ENCODE data around the gene TRIM9.

Gene TRIM9

DNA sequence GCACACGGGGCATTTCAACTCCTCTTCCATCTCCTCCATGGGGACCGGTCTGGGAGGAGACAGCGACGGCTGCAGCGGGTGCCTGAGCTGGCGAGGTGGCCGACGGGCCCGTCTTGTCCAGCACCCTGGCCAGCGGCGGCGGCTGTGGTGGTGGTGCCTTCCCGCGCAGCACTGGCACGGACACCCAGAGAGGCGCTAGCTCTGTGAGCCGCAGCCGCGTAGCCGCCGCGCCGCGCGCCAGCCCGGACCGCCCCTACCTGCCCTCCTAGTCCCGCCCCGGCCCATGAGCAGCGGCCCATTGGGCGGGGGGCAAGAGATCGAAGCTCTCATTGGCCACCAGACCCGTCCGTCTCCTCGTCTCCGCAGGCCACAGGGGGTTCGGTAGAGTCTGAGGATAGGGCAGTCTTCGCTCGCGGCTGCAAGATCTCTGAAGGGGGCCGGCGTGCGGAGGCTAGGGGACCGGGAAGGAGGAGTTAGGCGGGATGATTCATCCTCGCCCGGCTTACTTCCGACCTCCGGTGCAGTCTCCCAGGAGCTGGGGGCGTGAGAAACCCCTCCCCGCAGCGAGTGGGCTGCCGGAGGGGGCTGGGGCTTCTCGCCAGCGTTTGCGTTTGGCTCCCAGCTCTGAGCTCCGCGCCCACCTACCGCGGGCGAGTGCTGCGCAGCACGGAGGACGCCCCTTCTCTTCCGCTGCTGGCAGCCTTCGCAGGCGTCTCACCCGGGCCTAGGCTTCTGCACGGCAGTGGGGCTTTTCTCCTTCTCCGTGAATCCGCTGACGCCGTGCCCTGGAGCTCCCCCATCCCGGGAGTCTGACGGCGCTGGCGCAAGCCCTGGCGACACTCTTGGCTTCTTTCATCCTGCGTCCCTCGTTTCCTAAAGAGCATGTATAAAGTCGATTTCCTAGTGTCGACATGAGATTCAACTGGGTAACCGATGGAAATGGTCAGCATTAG, at the start of gene TRIM9:
TSS of gene TRIM9 (minus strand) at position 205 of the 953 bp plus-strand sequence. CDS start at position 39, 166 bp downstream.
- peak within 1 kb of the TSS; percentile 69 for H3K4me3 ChIP-seq (ENCODE audit: low read length)
- peak; percentile 97 for DNase-seq (ENCODE audit: low read depth)
- TF ChIP-seq, protein P1, sequence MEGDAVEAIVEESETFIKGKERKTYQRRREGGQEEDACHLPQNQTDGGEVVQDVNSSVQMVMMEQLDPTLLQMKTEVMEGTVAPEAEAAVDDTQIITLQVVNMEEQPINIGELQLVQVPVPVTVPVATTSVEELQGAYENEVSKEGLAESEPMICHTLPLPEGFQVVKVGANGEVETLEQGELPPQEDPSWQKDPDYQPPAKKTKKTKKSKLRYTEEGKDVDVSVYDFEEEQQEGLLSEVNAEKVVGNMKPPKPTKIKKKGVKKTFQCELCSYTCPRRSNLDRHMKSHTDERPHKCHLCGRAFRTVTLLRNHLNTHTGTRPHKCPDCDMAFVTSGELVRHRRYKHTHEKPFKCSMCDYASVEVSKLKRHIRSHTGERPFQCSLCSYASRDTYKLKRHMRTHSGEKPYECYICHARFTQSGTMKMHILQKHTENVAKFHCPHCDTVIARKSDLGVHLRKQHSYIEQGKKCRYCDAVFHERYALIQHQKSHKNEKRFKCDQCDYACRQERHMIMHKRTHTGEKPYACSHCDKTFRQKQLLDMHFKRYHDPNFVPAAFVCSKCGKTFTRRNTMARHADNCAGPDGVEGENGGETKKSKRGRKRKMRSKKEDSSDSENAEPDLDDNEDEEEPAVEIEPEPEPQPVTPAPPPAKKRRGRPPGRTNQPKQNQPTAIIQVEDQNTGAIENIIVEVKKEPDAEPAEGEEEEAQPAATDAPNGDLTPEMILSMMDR (IDR thresholded peaks at IDR 0.05; ENCODE audit: insufficient read depth, low read depth, low read length, missing control alignments), result no peak

DNA sequence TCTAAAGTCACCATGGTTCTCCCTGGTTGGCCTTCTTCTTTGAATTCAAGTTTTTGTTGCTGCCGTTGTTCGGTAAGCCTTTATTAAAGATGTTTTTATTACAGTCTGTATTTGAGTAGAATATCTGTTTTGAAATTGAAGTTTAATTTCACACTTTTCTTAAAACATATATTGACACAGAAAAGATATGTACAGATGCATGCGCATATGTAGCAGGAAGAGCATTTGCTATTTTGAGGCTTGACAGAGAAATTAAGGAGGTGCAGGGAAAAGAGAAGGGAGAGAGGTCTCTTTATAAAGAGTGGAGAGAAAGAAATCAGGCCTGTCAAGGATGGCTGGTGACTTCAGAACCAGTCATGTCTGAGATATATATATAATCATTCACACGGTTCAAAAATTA, 46.0 kb upstream of the TRIM9 start:
- DNase-seq (ENCODE audit: low read depth), result no peak
- H3K4me3 ChIP-seq (ENCODE audit: low read length), result no peak overlapping the region
- TF ChIP-seq, protein P1 (IDR thresholded peaks at IDR 0.05; ENCODE audit: insufficient read depth, low read depth, low read length, missing control alignments), result no peak

DNA sequence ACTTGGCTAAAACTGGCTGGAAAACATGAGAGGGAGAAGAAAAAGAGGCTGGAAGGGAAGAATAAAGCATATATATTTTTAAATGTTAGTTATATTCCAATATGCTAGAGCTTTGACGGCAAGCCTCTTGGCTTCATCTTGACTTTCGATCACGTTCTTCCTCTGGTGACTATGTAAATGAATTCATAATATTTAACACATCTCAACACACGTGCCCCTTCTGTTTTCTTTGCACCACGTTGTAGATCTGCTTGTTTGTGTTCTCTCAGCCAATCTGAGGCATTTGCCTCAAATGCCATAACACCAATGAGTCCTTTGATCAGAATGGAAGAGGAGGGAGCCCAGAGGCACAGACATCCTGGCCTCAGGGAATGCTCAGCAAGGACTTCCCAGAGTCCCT, 45.4 kb upstream of the TRIM9 start:
- TF ChIP-seq, protein P1 (IDR thresholded peaks at IDR 0.05; ENCODE audit: insufficient read depth, low read depth, low read length, missing control alignments), result no peak
- no peak overlapping the region for H3K4me3 ChIP-seq (ENCODE audit: low read length)
- DNase-seq (ENCODE audit: low read depth), result no peak

DNA sequence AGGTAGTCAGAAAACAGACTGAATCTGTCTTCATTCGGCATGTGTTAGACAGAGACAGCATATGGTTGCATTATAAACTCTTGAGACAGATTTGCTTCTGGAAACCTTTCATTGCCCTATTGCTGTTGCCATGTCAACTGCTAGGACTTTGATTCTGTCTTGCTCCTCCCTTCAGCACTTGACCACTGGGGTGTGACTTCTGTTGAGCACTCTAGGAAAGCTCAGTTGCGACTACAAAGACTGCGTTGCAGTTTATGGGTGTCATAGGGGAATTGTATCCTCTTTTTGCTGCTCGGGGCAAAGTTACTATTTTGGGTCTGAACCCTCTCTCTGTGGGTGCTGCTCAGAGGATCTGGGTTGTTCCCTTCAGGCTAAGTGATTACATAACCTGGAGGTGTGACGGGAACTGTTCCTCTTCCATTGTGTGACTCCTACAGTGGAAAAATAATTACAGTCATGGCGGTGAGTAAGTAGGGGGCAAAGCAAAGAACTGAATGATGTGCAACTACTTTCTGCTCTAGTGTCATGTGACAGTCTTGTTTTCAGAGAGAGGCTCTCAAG, 44.3 kb upstream of the TRIM9 start:
- peak; percentile 60 for DNase-seq (ENCODE audit: low read depth)
- TF ChIP-seq, protein P1 (IDR thresholded peaks at IDR 0.05; ENCODE audit: insufficient read depth, low read depth, low read length, missing control alignments), result no peak
- no peak overlapping the region for H3K4me3 ChIP-seq (ENCODE audit: low read length)

DNA sequence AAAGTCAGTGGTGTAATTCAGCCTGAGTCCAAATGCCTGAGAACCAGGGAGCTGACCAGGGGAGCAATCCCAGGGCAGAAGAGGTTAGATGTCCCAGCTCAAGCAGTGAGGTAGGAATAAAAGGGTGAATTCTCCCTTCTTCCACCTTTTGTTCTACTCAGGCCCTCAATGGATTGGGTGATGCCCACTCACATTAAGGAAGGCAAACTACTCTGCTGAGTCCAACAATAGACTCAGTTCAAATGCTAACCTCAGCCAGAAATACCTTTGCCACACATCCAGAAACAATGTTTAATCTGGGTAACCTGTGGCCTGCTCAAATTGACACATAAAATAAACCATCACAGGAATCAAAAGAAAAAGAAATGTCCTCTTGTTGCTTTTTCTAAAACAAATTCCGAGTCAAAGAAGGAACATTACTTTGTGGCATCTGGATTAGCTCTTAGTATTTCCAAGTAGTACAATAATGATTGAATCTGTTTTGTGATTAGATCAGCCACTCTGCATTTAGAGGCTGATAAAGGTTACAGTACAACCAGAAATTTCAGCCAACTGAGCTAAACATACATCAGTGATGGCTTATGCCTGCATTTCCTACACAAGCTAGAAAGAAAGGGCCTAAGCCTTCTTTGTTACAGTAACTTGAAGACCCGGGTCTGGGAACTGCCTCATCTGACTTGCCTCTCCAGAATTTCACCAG, 43.6 kb upstream of the TRIM9 start:
- TF ChIP-seq, protein P1 (IDR thresholded peaks at IDR 0.05; ENCODE audit: insufficient read depth, low read depth, low read length, missing control alignments), result no peak
- H3K4me3 ChIP-seq (ENCODE audit: low read length), result no peak overlapping the region
- no peak for DNase-seq (ENCODE audit: low read depth)

DNA sequence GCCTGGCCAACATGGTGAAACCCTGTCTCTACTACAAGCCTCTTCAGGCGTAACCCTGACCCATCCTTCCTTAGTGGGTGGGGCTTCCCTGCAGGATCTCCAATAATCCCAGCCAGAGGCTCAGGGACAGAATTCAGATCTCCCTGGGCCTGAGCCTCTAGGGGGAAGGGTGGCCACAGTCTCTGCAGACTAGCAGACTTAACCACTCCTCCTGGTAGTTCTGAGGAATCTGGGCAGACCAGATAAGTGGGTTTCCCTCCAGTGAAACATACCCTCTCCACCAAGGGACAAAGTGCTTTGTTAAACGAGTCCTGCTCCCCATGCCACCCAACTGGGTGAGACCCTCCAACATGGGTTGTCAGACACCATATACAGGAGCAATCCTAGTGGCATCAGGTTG, 36.6 kb upstream of the TRIM9 start:
- DNase-seq (ENCODE audit: low read depth), result peak; percentile 43
- TF ChIP-seq, protein P1 (IDR thresholded peaks at IDR 0.05; ENCODE audit: insufficient read depth, low read depth, low read length, missing control alignments), result no peak
- H3K4me3 ChIP-seq (ENCODE audit: low read length), result no peak overlapping the region
